Mesodermal cell (in vitro differentiated cells): ENCODE data around the gene TMEM141.
A peak's percentile ranks its signal among the peaks of the same experiment; 100 is the strongest.

Experiments
- H3K27ac ChIP-seq: 2 replicates; pipeline ENCODE4 v1.7.0; 2013; ENCODE audit warnings: mild to moderate bottlenecking, low read depth, low read length, moderate library complexity; ENCODE audit not compliant: severe bottlenecking
- H3K36me3 ChIP-seq: 2 replicates; pipeline ENCODE4 v1.7.1; 2013; ENCODE audit warnings: mild to moderate bottlenecking, low read length, moderate library complexity; ENCODE audit not compliant: control insufficient read depth, insufficient read depth
- H3K4me1 ChIP-seq: one replicate; pipeline ENCODE4 v1.7.1; 2013; ENCODE audit warnings: mild to moderate bottlenecking, low read length; ENCODE audit not compliant: insufficient read depth, control insufficient read depth, poor library complexity, severe bottlenecking
- H3K4me3 ChIP-seq: 2 replicates; pipeline ENCODE4 v1.7.0; 2013; ENCODE audit warnings: low read length, control low read depth, mild to moderate bottlenecking; ENCODE audit not compliant: insufficient read depth, poor library complexity, severe bottlenecking; ENCODE audit errors: extremely low read depth
- H3K9me3 ChIP-seq: 2 replicates; pipeline ENCODE4 v1.7.1; 2013; ENCODE audit warnings: mild to moderate bottlenecking, low read length, moderate library complexity; ENCODE audit not compliant: control insufficient read depth
- WGBS, 2 experiments: methylation state at CpG; one replicate each; pipeline ENCODE4 v1.1.5; 2013; ENCODE audit warnings: missing lambda C conversion rate in 2 of 2; ENCODE audit not compliant: insufficient coverage in 2 of 2; 5-methylcytosine and 5-hydroxymethylcytosine counted together

Gene TMEM141

DNA sequence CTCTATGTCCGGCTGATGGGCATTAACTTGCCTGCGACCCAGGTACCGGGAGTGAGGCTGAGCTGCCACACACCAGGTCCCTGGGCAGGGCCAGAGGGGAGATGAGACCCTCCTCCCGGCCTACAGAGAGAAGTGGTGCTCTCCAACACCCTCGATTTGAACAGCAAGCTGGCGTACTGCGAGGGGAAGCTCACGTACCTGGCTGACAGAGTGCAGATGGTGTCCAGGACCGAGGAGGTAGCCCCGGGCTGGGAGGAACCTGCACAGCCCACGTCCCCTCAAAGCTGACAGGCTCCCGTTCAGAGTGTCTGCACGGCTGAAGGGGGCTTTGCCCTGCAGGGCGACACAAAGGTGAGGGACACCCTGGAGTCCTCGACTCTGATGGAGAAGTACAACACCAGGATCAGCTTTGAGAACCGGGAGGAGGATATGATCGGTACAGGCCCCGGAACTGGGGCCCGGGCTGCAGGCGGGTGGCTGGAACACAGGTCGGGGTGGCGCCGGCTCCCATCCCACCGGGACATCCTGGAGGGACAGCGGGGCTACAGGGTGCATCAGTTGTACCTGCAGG is 15.6 kb downstream of the TMEM141 start:
- Histone ChIP-seq H3K27ac (no peak overlapping the region), H3K9me3 (no peaks in the 10 kb centered on the region), H3K36me3 (peaks cover 32% of the 10 kb centered on the region), H3K4me1 (peaks cover 24% of the 10 kb centered on the region), H3K4me3 (peak overlapping the region; percentile 57)
- 88% methylated on average over 24 to 25 of the region's 25 CpGs for WGBS, 2 experiments

DNA sequence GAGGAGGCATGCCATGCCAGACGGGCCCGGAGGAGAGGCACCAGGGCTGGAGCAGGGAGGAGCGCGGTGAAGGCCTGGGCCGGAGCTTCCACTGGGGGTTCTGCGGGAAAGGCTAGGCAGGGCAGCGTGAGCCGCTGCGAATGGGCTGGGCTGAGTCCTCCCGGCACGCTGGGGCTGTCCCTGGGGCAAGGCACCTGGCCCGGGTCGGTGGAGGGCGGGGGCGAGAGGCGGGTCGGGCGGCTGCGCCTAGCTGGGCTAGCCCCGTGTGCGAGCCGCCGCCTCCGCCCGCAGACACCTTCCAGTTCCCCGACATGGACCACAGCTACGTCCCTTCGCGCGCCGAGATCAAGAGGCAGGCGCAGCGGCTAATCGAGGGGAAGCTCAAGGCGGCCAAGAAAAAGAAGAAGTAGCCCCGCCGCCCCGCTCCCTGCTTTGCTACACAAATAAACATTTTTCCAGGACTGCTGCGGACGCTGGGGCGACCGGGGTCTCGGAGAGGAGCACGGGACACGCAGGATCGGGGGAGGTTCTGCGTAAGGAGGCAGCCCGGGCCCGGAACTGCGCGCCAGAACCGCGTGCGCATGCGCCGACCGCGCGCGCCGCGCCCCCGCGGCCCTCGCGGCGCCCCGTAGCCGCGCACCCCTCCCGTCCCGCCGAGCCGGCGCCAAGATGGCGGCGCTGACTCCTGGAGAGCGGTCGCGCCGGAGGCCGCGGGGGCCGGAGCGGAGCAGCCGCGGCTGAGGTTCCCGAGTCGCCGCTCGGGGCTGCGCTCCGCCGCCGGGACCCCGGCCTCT is 16.3 kb downstream of the TMEM141 start, which contains the start of gene RABL6:
RABL6 (plus strand) TSS at position 668 of the 794 bp plus-strand sequence. CDS start 249 bp downstream, outside the sequence.
- Histone ChIP-seq H3K4me3 (peak within 1 kb of the TSS; percentile 84), H3K36me3 (peaks cover 37% of the 10 kb centered on the region), H3K27ac (peak within 1 kb of the TSS; percentile 66), H3K4me1 (peaks cover 24% of the 10 kb centered on the region), H3K9me3 (no peaks in the 10 kb centered on the region)
- WGBS, 2 experiments: 1% methylated on average over 71 to 90 of the region's 96 CpGs

DNA sequence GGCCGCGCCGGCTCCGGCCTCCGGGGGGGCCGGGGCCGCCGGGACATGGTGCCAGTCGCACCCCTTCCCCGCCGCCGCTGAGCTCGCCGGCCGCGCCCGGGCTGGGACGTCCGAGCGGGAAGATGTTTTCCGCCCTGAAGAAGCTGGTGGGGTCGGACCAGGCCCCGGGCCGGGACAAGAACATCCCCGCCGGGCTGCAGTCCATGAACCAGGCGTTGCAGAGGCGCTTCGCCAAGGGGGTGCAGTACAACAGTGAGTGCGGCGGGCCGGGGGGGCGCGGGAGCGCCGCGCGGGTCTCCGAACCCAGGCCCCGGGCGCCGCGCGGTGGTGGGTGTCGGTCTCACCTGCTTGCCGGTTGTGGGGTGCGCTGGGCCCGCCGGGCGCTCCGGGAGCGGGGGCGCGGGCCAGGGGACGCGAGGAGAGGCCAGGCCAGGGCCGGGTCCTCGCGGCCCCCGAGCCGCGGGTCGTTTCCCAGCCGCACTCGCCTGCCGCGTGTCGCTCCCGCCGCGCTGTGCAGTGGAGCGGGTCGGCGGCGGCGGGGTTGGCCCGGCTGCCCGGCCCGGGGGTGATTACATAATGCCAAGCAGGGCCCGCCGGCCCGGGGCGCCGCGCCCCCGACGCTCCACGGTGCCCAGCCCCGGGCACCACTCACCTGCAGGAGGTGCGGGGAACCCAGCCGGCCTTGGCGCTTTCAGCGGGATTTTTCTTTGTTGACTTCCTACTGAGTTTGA is 17.1 kb downstream of the TMEM141 start:
- Histone ChIP-seq H3K9me3 (no peaks in the 10 kb centered on the region), H3K4me1 (peaks cover 24% of the 10 kb centered on the region), H3K27ac (peak overlapping the region; percentile 64), H3K4me3 (peak overlapping the region; percentile 84), H3K36me3 (peaks cover 43% of the 10 kb centered on the region)
- 0% methylated on average over 76 to 78 of the region's 93 CpGs for WGBS, 2 experiments

DNA sequence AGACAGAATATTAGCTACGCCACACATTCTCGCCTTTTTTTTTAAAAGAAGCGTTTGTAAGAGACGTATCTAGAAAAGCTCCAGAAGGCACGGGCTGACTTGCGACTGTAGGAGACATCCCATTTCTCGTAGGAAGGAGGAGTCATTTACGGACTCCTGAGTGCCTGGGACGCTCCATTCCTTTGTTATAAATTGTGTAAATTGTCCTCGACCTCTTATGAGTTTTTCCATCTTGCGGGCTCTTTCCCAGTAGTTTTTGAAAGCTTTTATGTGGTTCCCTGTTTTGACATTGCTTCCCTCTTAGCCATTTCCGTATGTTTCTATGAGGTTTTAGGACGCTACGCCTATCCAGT is 17.6 kb downstream of the TMEM141 start:
- Histone ChIP-seq H3K9me3 (no peaks in the 10 kb centered on the region), H3K4me3 (peak overlapping the region; percentile 84), H3K27ac (no peak overlapping the region), H3K36me3 (peaks cover 48% of the 10 kb centered on the region), H3K4me1 (peaks cover 24% of the 10 kb centered on the region)
- WGBS, 2 experiments: 10 to 14% methylated on average over 11 to 13 of the region's 14 CpGs

DNA sequence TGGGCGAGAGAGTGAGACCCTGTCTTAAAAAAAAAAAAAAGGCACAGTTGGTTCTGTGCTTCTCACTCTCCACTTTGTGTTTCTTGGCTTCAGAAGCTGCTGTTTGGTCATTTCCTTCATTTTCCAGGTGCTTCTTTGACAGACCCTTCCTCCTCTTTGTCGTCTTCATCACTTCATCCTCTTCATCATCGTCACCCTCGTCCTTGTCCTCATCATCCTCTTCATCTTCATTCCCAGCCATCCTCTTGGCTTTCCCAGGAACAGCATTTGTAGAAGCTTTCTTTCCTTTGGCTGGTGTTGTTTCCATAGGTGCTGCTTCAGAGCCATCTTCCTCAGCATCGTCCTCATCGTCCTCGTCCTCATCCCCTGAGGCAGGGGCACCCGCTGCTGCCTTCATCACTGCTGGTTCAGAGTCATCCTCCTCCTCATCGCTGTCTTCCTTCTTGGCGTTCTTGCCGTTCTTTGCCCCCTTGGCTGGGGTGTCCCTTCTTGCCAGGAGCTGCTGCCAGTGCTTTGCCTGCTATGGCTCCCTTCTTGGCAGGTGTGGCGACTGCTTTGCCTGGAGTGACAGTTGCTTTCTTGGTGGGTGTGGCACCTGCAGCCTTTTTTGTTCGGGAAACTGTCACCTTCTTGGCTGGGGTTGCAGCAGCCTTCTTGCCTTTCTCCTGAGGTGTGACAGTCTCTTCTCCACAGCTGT is 23.7 kb downstream of the TMEM141 start:
- Histone ChIP-seq H3K36me3 (peaks cover 81% of the 10 kb centered on the region), H3K4me1 (peaks cover 4% of the 10 kb centered on the region)
- 96 to 97% methylated on average over 12 of the region's 13 CpGs for WGBS, 2 experiments

DNA sequence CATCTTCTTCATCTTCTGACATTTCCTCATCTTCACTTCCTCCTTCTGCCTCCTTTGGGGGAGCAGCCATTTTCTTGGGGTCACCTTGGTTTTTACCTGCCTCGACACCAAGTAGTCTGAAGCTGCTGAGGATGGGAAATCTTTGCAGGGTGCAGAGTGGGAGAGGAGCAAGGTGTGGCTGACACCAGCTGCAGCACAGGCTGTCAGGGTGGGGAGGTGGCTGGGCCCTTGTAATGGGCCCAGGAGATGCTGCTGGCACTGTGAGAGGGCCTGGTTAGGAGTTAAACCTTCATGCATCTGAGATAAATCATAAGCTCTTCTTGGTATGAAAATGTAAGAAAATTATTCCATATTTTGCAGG is 24.3 kb downstream of the TMEM141 start:
- Histone ChIP-seq H3K36me3 (peaks cover 76% of the 10 kb centered on the region), H3K4me3 (no peak overlapping the region), H3K9me3 (no peaks in the 10 kb centered on the region), H3K27ac (no peak overlapping the region), H3K4me1 (no peaks in the 10 kb centered on the region)
- 0% methylated on average over 1 of the region's 1 CpG for WGBS, 2 experiments

More for the DNA sequence above, 23.7 kb downstream of the TMEM141 start:
- no peaks in the 10 kb centered on the region for H3K9me3 ChIP-seq
- no peak overlapping the region for H3K4me3 ChIP-seq
- H3K27ac ChIP-seq: no peak overlapping the region

DNA sequence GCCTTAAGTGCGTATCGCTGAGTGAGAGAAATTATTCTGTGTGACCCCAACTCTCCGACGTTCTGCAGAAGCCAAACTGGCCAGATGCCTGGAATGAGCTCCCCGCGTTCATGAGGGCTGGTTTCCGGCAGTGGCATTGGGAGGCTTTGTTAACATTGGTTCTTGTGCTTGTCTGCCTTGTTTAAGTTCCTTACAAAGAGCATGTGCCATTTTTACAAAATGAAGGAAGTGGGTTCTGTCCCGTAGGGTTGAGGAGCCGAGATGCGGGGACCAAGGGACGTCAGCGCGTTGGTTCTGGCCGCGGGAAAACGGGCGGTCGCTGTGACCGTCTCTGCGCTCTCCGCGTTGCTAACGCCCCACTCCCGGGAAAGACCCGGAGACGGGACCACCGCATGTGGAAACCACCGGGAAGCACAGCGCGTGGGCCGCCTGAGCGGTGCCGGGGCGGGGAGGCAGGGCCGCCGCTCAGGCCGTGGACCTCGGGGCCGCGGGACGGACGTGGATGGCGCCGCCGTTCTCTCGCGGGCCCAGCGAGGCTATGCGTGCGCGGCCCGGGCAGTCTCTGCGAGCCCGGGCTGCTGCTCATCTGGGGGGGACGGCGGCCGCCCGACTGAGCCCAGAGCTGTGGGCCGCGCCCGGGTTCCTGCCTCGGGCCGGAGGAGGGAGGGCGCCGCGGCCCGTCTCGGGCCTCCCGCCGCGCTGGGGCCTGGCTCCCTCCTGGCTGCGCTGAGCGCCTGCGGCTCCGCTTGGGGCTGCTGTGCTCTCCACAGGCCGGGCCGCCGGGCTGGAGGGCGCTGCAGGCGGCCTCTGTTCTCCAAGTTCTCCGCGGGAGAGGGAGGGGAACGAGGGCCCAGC is 30.1 kb downstream of the TMEM141 start:
- Histone ChIP-seq H3K9me3 (no peaks in the 10 kb centered on the region), H3K4me3 (peak overlapping the region; percentile 3), H3K27ac (peak overlapping the region; percentile 30), H3K36me3 (peaks cover 51% of the 10 kb centered on the region), H3K4me1 (peaks cover 3% of the 10 kb centered on the region)
- 18 to 20% methylated on average over 57 to 77 of the region's 83 CpGs for WGBS, 2 experiments

DNA sequence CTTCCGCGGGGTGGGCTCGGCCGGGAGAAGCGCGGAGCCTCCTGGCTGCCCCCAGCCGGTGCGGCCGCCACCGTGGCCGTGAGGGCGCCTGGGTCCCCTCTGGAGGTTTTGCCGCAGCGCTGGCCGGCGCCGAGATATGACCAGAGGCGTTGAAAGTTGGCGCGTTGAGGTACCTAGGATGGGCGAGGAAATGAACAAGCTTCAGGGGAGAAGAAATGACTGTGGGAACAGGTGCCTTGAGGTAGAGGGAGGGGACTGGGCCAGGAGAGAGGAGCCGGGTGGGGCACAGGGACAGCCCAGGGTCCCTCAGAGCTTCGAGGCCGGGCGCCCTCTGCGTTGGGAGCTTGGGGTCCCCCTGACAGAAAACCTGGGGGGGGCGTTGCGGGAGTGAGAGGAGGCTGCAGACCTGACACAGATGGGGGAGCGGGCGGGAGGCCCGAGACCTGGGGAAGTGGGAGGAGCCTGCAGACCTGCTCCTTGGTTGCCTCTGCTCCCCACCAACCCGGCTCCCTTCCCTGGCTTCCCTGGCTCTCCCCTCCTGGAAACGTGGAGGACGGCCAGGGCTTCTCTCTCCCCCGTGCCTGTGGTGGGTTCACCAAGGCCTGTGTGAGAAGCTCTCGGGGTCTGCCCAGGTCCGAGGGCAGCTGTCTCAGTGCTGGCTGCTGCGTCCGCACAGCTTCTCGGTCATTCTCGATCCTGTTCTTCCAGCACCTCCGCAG is 30.8 kb downstream of the TMEM141 start:
- Histone ChIP-seq H3K4me1 (peaks cover 3% of the 10 kb centered on the region), H3K4me3 (no peak overlapping the region), H3K9me3 (no peaks in the 10 kb centered on the region), H3K36me3 (peaks cover 49% of the 10 kb centered on the region), H3K27ac (no peak overlapping the region)
- WGBS, 2 experiments: 73 to 74% methylated on average over 40 to 42 of the region's 42 CpGs

DNA sequence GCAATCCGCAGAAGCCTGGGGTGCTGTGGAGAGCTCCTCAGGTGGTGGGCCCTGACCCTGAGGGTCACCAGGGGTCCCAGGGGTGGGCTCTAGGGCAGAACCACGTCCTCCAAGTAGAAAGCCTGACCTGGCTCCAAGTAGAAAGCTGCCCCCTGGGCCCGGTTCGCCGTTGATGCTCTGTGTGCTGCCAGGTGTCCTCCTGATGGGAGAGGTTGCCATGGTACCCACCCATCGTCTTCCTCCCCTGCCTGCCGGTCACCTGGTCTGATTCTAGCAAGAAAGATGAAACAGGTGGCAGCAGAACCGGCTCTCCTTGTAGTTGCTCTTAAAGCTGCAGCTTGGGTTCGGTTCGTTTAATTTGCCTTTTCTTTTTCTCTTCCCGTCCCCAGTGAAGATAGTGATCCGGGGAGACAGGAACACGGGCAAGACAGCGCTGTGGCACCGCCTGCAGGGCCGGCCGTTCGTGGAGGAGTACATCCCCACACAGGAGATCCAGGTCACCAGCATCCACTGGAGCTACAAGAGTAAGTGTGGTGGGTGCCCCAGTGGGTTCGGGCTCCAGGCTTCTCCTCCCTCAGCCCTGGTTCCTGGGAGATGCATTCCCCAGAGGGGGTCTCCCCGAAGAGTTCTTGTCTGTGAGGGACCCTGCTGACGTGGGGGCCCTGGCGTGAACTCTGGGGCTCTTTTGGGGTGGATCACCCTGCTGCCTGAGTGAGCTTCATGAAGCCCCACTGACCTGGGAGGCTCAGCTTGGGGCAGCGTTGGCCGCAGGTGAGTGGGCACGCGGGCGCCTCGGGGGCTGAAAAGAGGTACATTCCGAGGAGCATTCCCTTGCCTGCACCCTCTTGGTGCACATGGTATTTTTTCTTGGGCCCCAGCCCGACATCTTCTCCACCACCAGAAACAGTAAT is 32.2 kb downstream of the TMEM141 start:
- H3K36me3 ChIP-seq: peaks cover 53% of the 10 kb centered on the region
- H3K4me3 ChIP-seq: no peak overlapping the region
- WGBS, 2 experiments: 91 to 94% methylated on average over 23 to 28 of the region's 30 CpGs
- H3K9me3 ChIP-seq: no peaks in the 10 kb centered on the region
- no peak overlapping the region for H3K27ac ChIP-seq
- peaks cover 3% of the 10 kb centered on the region for H3K4me1 ChIP-seq
